Subcutaneous abdominal adipose tissue (tissue), 5 donors: ENCODE measurements around the gene ANTXR2.

Experiments
- H3K27ac ChIP-seq: one replicate; pipeline ENCODE4 v1.7.0; 2013; ENCODE audit warnings: low read depth, mild to moderate bottlenecking, inconsistent platforms, low read length, moderate library complexity
- H3K27me3 ChIP-seq, 5 donors: one replicate each; pipeline ENCODE4 v1.7.0; 2013; ENCODE audit warnings: low read length in 5 of 5, inconsistent platforms in 1 of 5; ENCODE audit not compliant: control insufficient read depth in 5 of 5, insufficient read depth in 4 of 5
- H3K36me3 ChIP-seq, 5 donors: one replicate each; pipeline ENCODE4 v1.7.0; 2013; ENCODE audit warnings: low read length in 5 of 5; ENCODE audit not compliant: control insufficient read depth in 5 of 5, insufficient read depth in 5 of 5
- H3K4me1 ChIP-seq, 5 donors: one replicate each; pipeline ENCODE4 v1.7.0; 2013; ENCODE audit warnings: low read length in 5 of 5, mild to moderate bottlenecking in 3 of 5, moderate library complexity in 1 of 5; ENCODE audit not compliant: control insufficient read depth in 5 of 5, insufficient read depth in 5 of 5
- H3K4me3 ChIP-seq, 5 donors: one replicate each; pipeline ENCODE4 v1.7.0; 2013; ENCODE audit warnings: low read length in 5 of 5, low read depth in 1 of 5
- H3K9ac ChIP-seq, 5 donors: one replicate each; pipeline ENCODE4 v1.7.0; 2013; ENCODE audit warnings: low read length in 5 of 5, mild to moderate bottlenecking in 4 of 5, moderate library complexity in 3 of 5
- H3K9me3 ChIP-seq, 5 donors: one replicate each; pipeline ENCODE4 v1.7.0; 2013; ENCODE audit warnings: low read length in 5 of 5; ENCODE audit not compliant: control insufficient read depth in 5 of 5
- donor health status: healthy.
- donor health status: healthy.
- donor health status: healthy.
- donor health status: healthy.
- donor health status: healthy.

Gene ANTXR2

GRCh38 chr4:80079255-80079923, 6.4 kb upstream of the ANTXR2 start:
- Histone ChIP-seq H3K36me3 (no peaks in the 10 kb centered on the region), H3K4me1 (peaks cover 0 to 9% (median 0%) of the 10 kb centered on the region in 5 donors), H3K27ac (no peak overlapping the region), H3K27me3 (no peaks in the 10 kb centered on the region), H3K9ac (peak overlapping the region in 1 of 5 donors; percentile 33), H3K4me3 (peak overlapping the region; percentile 1 to 57 (median 41)), H3K9me3 (no peaks in the 10 kb centered on the region)

- H3K27me3 ChIP-seq: no peaks in the 10 kb centered on the region
- H3K36me3 ChIP-seq: no peaks in the 10 kb centered on the region
- no peak overlapping the region for H3K27ac ChIP-seq
- H3K4me1 ChIP-seq: peaks cover 0 to 16% (median 5%) of the 10 kb centered on the region in 5 donors
- peak overlapping the region in 4 of 5 donors; percentile 40 to 57 (median 45) for H3K4me3 ChIP-seq
- H3K9me3 ChIP-seq: no peaks in the 10 kb centered on the region
- H3K9ac ChIP-seq: peak overlapping the region in 1 of 5 donors; percentile 33
Measured at GRCh38 chr4:80078346-80079092, 5.5 kb upstream of the ANTXR2 start.

- peaks cover 0 to 24% (median 8%) of the 10 kb centered on the region in 5 donors for H3K4me1 ChIP-seq
- H3K36me3 ChIP-seq: no peaks in the 10 kb centered on the region
- no peaks in the 10 kb centered on the region for H3K27me3 ChIP-seq
- H3K4me3 ChIP-seq: no peak overlapping the region
- H3K9ac ChIP-seq: no peak overlapping the region
- no peaks in the 10 kb centered on the region for H3K9me3 ChIP-seq
- no peak overlapping the region for H3K27ac ChIP-seq
Measured at GRCh38 chr4:80077639-80078038, 4.6 kb upstream of the ANTXR2 start.

GRCh38 chr4:80076681-80077080, 3.7 kb upstream of the ANTXR2 start:
- Histone ChIP-seq H3K9ac (no peak overlapping the region), H3K4me1 (peaks cover 0 to 33% (median 10%) of the 10 kb centered on the region in 5 donors), H3K9me3 (no peaks in the 10 kb centered on the region), H3K27me3 (no peaks in the 10 kb centered on the region), H3K36me3 (no peaks in the 10 kb centered on the region), H3K27ac (peak overlapping the region; percentile 31), H3K4me3 (no peak overlapping the region)

GRCh38 chr4:80075995-80076675, 3.1 kb upstream of the ANTXR2 start:
- Histone ChIP-seq H3K9me3 (no peaks in the 10 kb centered on the region), H3K4me3 (no peak overlapping the region), H3K9ac (no peak overlapping the region), H3K36me3 (no peaks in the 10 kb centered on the region), H3K27ac (peak overlapping the region; percentile 31), H3K4me1 (peaks cover 0 to 39% (median 15%) of the 10 kb centered on the region in 5 donors), H3K27me3 (no peaks in the 10 kb centered on the region)

GRCh38 chr4:80074651-80075050, 1.6 kb upstream of the ANTXR2 start:
- Histone ChIP-seq H3K27me3 (no peaks in the 10 kb centered on the region), H3K9ac (no peak overlapping the region), H3K4me1 (peaks cover 0 to 43% (median 26%) of the 10 kb centered on the region in 5 donors), H3K27ac (peak overlapping the region; percentile 95), H3K4me3 (no peak overlapping the region), H3K36me3 (no peaks in the 10 kb centered on the region), H3K9me3 (no peaks in the 10 kb centered on the region)

GRCh38 chr4:80074069-80074468, 1.0 kb upstream of the ANTXR2 start:
- Histone ChIP-seq H3K9me3 (no peaks in the 10 kb centered on the region), H3K9ac (peak overlapping the region in 1 of 5 donors; percentile 32), H3K27me3 (no peaks in the 10 kb centered on the region), H3K4me3 (peak overlapping the region in 1 of 5 donors; percentile 95), H3K4me1 (peaks cover 0 to 43% (median 30%) of the 10 kb centered on the region in 5 donors), H3K27ac (peak overlapping the region; percentile 95), H3K36me3 (peaks cover 0 to 3% (median 0%) of the 10 kb centered on the region in 5 donors)

- Histone ChIP-seq H3K27ac (peak overlapping the region; percentile 95), H3K4me3 (peak overlapping the region; percentile 60 to 99 (median 92)), H3K9me3 (no peaks in the 10 kb centered on the region), H3K36me3 (peaks cover 0 to 6% (median 0%) of the 10 kb centered on the region in 5 donors), H3K4me1 (peaks cover 0 to 43% (median 32%) of the 10 kb centered on the region in 5 donors), H3K27me3 (no peaks in the 10 kb centered on the region), H3K9ac (peak overlapping the region in 3 of 5 donors; percentile 41 to 93 (median 89))
Measured at GRCh38 chr4:80073473-80074008, 512 bp upstream of the ANTXR2 start.

- H3K4me1 ChIP-seq: peaks cover 0 to 43% (median 32%) of the 10 kb centered on the region in 5 donors
- peak overlapping the region; percentile 78 to 93 (median 89) for H3K9ac ChIP-seq
- H3K27ac ChIP-seq: peak overlapping the region; percentile 95
- H3K4me3 ChIP-seq: peak overlapping the region; percentile 75 to 99 (median 94)
- peaks cover 2 to 8% (median 6%) of the 10 kb centered on the region in 5 donors for H3K36me3 ChIP-seq
- H3K9me3 ChIP-seq: no peaks in the 10 kb centered on the region
- H3K27me3 ChIP-seq: no peaks in the 10 kb centered on the region
Measured at GRCh38 chr4:80072228-80072743, 743 bp downstream of the ANTXR2 start.
